Measurements from ENCODE around the gene NCKAP5.

DNA sequence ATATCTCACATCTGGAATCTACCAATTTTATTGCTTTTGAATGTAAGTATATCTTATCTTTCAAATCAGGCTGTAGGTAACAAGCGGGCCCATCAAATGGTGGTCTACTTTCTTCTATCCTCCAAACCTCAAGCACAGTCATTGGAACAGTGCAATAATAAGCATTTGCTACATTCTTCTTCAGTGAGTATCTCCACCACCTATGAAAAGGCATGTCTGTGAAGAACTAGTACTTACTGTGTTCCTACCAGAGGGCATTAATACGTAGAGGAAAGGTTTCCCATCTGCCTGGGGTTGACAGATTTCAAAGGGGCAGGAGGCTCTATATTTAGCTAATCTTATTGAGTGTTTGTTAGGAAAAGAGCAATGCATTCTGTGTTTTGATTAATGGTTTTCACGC lies 411.1 kb downstream of the NCKAP5 start:
- TF ChIP-seq, protein P1, sequence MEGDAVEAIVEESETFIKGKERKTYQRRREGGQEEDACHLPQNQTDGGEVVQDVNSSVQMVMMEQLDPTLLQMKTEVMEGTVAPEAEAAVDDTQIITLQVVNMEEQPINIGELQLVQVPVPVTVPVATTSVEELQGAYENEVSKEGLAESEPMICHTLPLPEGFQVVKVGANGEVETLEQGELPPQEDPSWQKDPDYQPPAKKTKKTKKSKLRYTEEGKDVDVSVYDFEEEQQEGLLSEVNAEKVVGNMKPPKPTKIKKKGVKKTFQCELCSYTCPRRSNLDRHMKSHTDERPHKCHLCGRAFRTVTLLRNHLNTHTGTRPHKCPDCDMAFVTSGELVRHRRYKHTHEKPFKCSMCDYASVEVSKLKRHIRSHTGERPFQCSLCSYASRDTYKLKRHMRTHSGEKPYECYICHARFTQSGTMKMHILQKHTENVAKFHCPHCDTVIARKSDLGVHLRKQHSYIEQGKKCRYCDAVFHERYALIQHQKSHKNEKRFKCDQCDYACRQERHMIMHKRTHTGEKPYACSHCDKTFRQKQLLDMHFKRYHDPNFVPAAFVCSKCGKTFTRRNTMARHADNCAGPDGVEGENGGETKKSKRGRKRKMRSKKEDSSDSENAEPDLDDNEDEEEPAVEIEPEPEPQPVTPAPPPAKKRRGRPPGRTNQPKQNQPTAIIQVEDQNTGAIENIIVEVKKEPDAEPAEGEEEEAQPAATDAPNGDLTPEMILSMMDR (IDR thresholded peaks at IDR 0.05) = no peak
- TF ChIP-seq CEBPB (IDR thresholded peaks at IDR 0.05) (no peak), SMC3 (IDR thresholded peaks at IDR 0.05) (no peak), EP300 (IDR thresholded peaks at IDR 0.05) (no peak), HDAC2 (IDR thresholded peaks at IDR 0.05) (no peak), MAZ (IDR thresholded peaks at IDR 0.05; ENCODE audit: borderline replicate concordance, low read depth, low read length) (no peak), HOXA7 (CRISPR knock-in tag; IDR thresholded peaks at IDR 0.05) (no peak), CHD2 (IDR thresholded peaks at IDR 0.05; ENCODE audit: low read length, partially characterized antibody) (no peak), RFX5 (IDR thresholded peaks at IDR 0.05) (no peak), SREBF2 (IDR thresholded peaks at IDR 0.05) (no peak), POLR2A (IDR thresholded peaks at IDR 0.05; ENCODE audit: low read length) (no peak)
- TF ChIP-seq, protein P2, sequence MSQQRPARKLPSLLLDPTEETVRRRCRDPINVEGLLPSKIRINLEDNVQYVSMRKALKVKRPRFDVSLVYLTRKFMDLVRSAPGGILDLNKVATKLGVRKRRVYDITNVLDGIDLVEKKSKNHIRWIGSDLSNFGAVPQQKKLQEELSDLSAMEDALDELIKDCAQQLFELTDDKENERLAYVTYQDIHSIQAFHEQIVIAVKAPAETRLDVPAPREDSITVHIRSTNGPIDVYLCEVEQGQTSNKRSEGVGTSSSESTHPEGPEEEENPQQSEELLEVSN (IDR thresholded peaks at IDR 0.05; ENCODE audit: borderline replicate concordance, low read depth) = no peak

Data from A549 (cell line).